Measurements from ENCODE around the gene CASP7. TPM values are rescaled to one million over a fixed set of nuclear protein-coding genes. Genes with fewer than 3 reads are reported as not detected.

Gene CASP7
- total RNA-seq, 1 experiment from 2014 or later = 38.2 TPM

GRCh38 chr10:113656896-113657295 is 22.8 kb upstream of the CASP7 start:
- in situ Hi-C loops (cut with HindIII; ENCODE audit: low pct_unique_long_range_greater_than_20kb, low sequenced_read_pairs) (no loop called here), intact Hi-C loops (cut with micrococcal nuclease; ENCODE audit: unreplicated experiment) (no loop called here)
- no peak overlapping the region for H3K4me3 ChIP-seq (ENCODE audit: low read depth in 2 of 2, low read length in 2 of 2)
- TF ChIP-seq SIN3A (IDR thresholded peaks at IDR 0.05; ENCODE audit: borderline replicate concordance, insufficient read depth, low read depth, low read length) = no peak
- no peak for TF ChIP-seq TCF7L2 (IDR thresholded peaks at IDR 0.05; ENCODE audit: low read depth, low read length)
- TF ChIP-seq, protein P1, sequence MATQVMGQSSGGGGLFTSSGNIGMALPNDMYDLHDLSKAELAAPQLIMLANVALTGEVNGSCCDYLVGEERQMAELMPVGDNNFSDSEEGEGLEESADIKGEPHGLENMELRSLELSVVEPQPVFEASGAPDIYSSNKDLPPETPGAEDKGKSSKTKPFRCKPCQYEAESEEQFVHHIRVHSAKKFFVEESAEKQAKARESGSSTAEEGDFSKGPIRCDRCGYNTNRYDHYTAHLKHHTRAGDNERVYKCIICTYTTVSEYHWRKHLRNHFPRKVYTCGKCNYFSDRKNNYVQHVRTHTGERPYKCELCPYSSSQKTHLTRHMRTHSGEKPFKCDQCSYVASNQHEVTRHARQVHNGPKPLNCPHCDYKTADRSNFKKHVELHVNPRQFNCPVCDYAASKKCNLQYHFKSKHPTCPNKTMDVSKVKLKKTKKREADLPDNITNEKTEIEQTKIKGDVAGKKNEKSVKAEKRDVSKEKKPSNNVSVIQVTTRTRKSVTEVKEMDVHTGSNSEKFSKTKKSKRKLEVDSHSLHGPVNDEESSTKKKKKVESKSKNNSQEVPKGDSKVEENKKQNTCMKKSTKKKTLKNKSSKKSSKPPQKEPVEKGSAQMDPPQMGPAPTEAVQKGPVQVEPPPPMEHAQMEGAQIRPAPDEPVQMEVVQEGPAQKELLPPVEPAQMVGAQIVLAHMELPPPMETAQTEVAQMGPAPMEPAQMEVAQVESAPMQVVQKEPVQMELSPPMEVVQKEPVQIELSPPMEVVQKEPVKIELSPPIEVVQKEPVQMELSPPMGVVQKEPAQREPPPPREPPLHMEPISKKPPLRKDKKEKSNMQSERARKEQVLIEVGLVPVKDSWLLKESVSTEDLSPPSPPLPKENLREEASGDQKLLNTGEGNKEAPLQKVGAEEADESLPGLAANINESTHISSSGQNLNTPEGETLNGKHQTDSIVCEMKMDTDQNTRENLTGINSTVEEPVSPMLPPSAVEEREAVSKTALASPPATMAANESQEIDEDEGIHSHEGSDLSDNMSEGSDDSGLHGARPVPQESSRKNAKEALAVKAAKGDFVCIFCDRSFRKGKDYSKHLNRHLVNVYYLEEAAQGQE (IDR thresholded peaks at IDR 0.05; ENCODE audit: insufficient read depth in 1 of 2, low read depth in 2 of 2, low read length in 1 of 2) = no peak
- TF ChIP-seq, protein P2, sequence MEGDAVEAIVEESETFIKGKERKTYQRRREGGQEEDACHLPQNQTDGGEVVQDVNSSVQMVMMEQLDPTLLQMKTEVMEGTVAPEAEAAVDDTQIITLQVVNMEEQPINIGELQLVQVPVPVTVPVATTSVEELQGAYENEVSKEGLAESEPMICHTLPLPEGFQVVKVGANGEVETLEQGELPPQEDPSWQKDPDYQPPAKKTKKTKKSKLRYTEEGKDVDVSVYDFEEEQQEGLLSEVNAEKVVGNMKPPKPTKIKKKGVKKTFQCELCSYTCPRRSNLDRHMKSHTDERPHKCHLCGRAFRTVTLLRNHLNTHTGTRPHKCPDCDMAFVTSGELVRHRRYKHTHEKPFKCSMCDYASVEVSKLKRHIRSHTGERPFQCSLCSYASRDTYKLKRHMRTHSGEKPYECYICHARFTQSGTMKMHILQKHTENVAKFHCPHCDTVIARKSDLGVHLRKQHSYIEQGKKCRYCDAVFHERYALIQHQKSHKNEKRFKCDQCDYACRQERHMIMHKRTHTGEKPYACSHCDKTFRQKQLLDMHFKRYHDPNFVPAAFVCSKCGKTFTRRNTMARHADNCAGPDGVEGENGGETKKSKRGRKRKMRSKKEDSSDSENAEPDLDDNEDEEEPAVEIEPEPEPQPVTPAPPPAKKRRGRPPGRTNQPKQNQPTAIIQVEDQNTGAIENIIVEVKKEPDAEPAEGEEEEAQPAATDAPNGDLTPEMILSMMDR (IDR thresholded peaks at IDR 0.05) = no peak
- no peak for TF ChIP-seq POLR2AphosphoS5 (IDR thresholded peaks at IDR 0.05; ENCODE audit: low read depth, low read length)
- POLR2A ChIA-PET = no interaction called here
- H3K27ac ChIP-seq (ENCODE audit: low read length) = no peak overlapping the region
- DNase-seq (ENCODE audit: low read depth, low spot score) = no peak
- BruUV-seq (replicated peaks) = no TSS peak
- CTCF ChIA-PET = no interaction called here
- no peak for ATAC-seq
- no peaks in the 10 kb centered on the region for H3K4me1 ChIP-seq (ENCODE audit: control insufficient read depth, insufficient read depth, low read length)
- H3K36me3 ChIP-seq (ENCODE audit: control insufficient read depth, insufficient read depth, low read length) = no peaks in the 10 kb centered on the region
- peaks cover 25% of the 10 kb centered on the region for H3K27me3 ChIP-seq (ENCODE audit: control insufficient read depth, insufficient read depth, low read length)
- no peaks in the 10 kb centered on the region for H3K9me3 ChIP-seq (ENCODE audit: control insufficient read depth, insufficient read depth, low read depth, low read length)

- Histone ChIP-seq H3K4me1 (ENCODE audit: control insufficient read depth, insufficient read depth, low read length) (no peaks in the 10 kb centered on the region), H3K4me3 (ENCODE audit: low read depth in 2 of 2, low read length in 2 of 2) (no peak overlapping the region), H3K27me3 (ENCODE audit: control insufficient read depth, insufficient read depth, low read length) (peaks cover 25% of the 10 kb centered on the region), H3K9me3 (ENCODE audit: control insufficient read depth, insufficient read depth, low read depth, low read length) (no peaks in the 10 kb centered on the region), H3K36me3 (ENCODE audit: control insufficient read depth, insufficient read depth, low read length) (no peaks in the 10 kb centered on the region), H3K27ac (ENCODE audit: low read length) (no peak overlapping the region)
- in situ Hi-C loops (cut with HindIII; ENCODE audit: low pct_unique_long_range_greater_than_20kb, low sequenced_read_pairs) (no loop called here), intact Hi-C loops (cut with micrococcal nuclease; ENCODE audit: unreplicated experiment) (no loop called here)
- no peak for TF ChIP-seq POLR2AphosphoS5 (IDR thresholded peaks at IDR 0.05; ENCODE audit: low read depth, low read length)
- TF ChIP-seq SIN3A (IDR thresholded peaks at IDR 0.05; ENCODE audit: borderline replicate concordance, insufficient read depth, low read depth, low read length) = no peak
- TF ChIP-seq, protein P2 (IDR thresholded peaks at IDR 0.05) = no peak
- TF ChIP-seq TCF7L2 (IDR thresholded peaks at IDR 0.05; ENCODE audit: low read depth, low read length) = no peak
- TF ChIP-seq, protein P1 (IDR thresholded peaks at IDR 0.05; ENCODE audit: insufficient read depth in 1 of 2, low read depth in 2 of 2, low read length in 1 of 2) = no peak
- ChIA-PET POLR2A (no interaction called here), CTCF (no interaction called here)
- no TSS peak for BruUV-seq (replicated peaks)
- DNase-seq (ENCODE audit: low read depth, low spot score) (no peak), ATAC-seq (no peak)
These were observed 22.2 kb upstream of the CASP7 start for GRCh38 chr10:113657544-113657943.

Measured in Panc1 (cell line).